Activated B cell treated with CpG ODN at 0.5 μM for 24 hours (primary cell): ENCODE results near the gene TMEM63A. TPM values are rescaled to one million over a fixed set of nuclear protein-coding genes. Genes with fewer than 3 reads are reported as not detected.

Experiments used
- ATAC-seq: fragments of 200-7000 bp; cut with Tn5 transposase; one replicate; pipeline ENCODE4 v1.10.0; 2021; ENCODE audit warnings: low read depth, mild to moderate bottlenecking, moderate library complexity
- CTCF ChIA-PET: fragments of 350-600 bp; sonication (Branson Sonifier 250); formaldehyde crosslinking; loops from one replicate; lab custom pipeline; 2021; ENCODE audit warnings: antibody characterized with exemption; lab: Charles Lee
- POLR2A ChIA-PET: fragments of 350-600 bp; sonication (Branson Sonifier 250); formaldehyde crosslinking; loops from one replicate; lab custom pipeline; 2021; ENCODE audit warnings: antibody characterized with exemption; lab: Charles Lee
- DNase-seq: peaks from one replicate; pipeline ENCODE4 v3.0.0; 2022
- H3K27ac Mint-ChIP-seq: one replicate; pipeline ENCODE4 v1.8.0; 2020; ENCODE audit warnings: mixed read lengths
- H3K27me3 Mint-ChIP-seq: one replicate; pipeline ENCODE4 v1.8.0; 2021; ENCODE audit warnings: mixed read lengths
- H3K36me3 Mint-ChIP-seq: one replicate; pipeline ENCODE4 v1.8.0; 2021; ENCODE audit warnings: low read depth, mixed read lengths
- H3K4me1 Mint-ChIP-seq: one replicate; pipeline ENCODE4 v1.8.0; 2021; ENCODE audit warnings: mixed read lengths
- H3K4me3 Mint-ChIP-seq: one replicate; pipeline ENCODE4 v1.8.0; 2020; ENCODE audit warnings: mild to moderate bottlenecking, mixed read lengths
- H3K9me3 Mint-ChIP-seq: one replicate; pipeline ENCODE4 v1.8.0; 2020; ENCODE audit warnings: mixed read lengths
- intact Hi-C: fragments of 100-400 bp; cut with micrococcal nuclease; formaldehyde crosslinking; loops from one replicate; pipeline ENCODE4 v1.15.1; 2024
- total RNA-seq: library from RNA; stranded (reverse); gene quantifications from 2 replicates; pipeline ENCODE4 v1.2.3, GENCODE V29; 2022
- TF ChIP-seq, protein P1 (sequence below): fragments of 200-600 bp; IDR thresholded peaks from one replicate; pipeline ENCODE4 v1.8.0; 2022; ENCODE audit warnings: antibody characterized with exemption, mild to moderate bottlenecking

The TMEM63A gene
- total RNA-seq, 1 donor from 2014 or later: 74.5 TPM

DNA sequence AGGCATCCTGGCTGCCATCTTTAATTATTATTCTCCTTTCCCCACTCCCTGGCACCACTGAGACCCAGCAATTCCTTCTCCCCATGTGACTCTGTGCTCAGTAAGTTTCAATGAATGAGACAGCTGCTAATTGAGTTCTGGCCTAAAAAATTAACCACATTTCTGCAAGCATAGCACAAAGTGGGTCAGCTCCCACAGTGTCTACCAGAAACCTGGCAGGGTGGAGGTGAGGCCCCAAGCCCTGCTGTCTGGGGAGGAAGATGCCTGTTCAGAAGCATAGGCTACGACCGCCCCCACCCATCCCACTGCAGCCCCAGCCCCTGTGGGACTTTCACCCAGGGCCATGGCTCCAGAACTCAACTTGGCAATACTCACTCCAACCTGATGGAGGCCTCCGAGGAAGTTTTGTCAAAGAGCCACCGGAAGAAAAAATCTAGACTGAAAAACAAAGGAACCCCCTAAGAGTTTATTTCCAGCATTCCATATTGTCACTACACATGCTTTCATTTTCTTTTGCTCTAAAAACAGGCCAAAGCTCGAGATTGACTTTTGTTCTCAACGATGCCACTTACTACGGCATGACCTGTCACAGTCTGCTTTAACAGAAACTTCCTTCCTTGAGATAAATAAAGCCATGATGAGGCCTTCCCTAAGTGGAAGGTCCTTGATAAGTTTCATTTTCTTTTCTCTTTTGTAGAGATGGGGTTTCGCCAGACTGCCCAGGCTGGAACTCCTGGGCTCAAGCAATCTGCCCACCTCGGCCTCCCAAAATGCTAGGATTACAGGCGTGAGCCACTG, 26.5 kb downstream of the TMEM63A start:
- DNase-seq (no peak), ATAC-seq (no peak)
- H3K4me1 Mint-ChIP-seq: peaks cover 34% of the 10 kb centered on the region
- H3K4me3 Mint-ChIP-seq: no peak overlapping the region
- peaks cover 90% of the 10 kb centered on the region for H3K36me3 Mint-ChIP-seq
- TF ChIP-seq, protein P1, sequence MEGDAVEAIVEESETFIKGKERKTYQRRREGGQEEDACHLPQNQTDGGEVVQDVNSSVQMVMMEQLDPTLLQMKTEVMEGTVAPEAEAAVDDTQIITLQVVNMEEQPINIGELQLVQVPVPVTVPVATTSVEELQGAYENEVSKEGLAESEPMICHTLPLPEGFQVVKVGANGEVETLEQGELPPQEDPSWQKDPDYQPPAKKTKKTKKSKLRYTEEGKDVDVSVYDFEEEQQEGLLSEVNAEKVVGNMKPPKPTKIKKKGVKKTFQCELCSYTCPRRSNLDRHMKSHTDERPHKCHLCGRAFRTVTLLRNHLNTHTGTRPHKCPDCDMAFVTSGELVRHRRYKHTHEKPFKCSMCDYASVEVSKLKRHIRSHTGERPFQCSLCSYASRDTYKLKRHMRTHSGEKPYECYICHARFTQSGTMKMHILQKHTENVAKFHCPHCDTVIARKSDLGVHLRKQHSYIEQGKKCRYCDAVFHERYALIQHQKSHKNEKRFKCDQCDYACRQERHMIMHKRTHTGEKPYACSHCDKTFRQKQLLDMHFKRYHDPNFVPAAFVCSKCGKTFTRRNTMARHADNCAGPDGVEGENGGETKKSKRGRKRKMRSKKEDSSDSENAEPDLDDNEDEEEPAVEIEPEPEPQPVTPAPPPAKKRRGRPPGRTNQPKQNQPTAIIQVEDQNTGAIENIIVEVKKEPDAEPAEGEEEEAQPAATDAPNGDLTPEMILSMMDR: no peak
- H3K9me3 Mint-ChIP-seq: no peaks in the 10 kb centered on the region
- intact Hi-C loops: no loop called here
- H3K27ac Mint-ChIP-seq: peak overlapping the region; percentile 75
- ChIA-PET POLR2A (interaction anchor here (0.5 to 1.8 kb wide), 5 partner anchors 26 to 551 kb away, joined by 3 to 7 read pairs (median 5); partner anchors contain the start of genes PYCR2, SRP9 and TMEM63A), CTCF (no interaction called here)
- no peaks in the 10 kb centered on the region for H3K27me3 Mint-ChIP-seq

DNA sequence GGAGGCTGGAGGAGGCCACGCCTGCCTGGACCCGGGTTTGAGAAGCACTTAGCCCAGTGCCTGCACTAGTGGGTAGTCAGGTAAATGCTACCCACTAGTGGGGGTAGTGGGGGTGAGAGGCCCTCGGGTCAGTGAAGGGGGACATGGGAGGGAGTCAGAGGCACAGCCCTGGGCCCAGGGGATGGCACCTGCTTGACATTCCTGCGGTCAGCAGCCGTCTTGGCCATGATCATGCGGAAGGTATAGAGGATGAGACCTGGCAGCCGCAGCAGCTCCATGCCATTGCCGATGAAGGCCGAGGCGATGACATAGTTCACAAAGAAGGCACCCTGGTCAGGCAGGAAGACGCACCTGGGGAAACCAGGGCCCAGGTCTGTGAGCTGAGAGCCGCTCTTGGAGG, 28.7 kb downstream of the TMEM63A start:
- ATAC-seq (no peak), DNase-seq (no peak)
- TF ChIP-seq, protein P1: no peak
- Mint-ChIP-seq H3K27me3 (no peaks in the 10 kb centered on the region), H3K9me3 (no peaks in the 10 kb centered on the region), H3K27ac (peak overlapping the region; percentile 89), H3K36me3 (peaks cover 76% of the 10 kb centered on the region), H3K4me1 (peaks cover 57% of the 10 kb centered on the region), H3K4me3 (no peak overlapping the region)
- ChIA-PET CTCF (interaction anchor here (0.6 kb wide), 1 partner anchor 12 kb away, joined by 3 read pairs; no protein-coding TSS in a partner anchor), POLR2A (no interaction called here)
- intact Hi-C loops: no loop called here

DNA sequence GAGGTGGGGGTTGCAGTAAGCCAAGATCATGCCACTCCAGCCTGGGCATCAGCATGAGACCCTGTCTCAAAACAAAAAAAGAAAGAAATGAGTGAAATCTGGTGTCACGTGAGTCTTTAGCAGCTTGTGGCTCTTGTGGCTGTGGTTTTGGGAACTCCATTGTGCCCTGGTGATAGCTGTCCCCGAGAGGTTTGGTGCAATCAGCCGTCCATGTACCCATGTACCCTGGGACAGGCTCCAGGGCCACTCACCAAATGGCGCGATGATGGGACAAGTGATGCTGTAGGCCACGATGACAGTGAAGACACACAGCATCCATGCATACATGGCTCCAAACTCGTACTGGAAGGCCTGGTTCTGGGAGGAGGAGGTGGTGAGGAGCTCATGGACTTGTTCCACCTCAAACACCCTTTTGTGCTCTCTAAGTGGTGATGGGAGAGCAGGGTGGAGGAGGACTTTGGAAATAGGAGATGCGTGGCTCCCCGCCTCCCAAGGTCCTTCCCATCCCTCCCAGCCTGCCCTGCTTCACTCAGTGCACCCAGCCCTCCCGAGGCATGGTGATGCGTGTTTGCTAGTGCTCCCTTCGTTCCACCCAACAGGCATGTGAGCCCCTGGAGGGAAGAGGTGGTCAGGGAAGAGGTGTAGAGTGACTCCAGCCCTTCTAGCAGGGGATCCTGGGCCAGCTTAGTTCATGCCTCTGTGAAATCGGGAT, 29.6 kb downstream of the TMEM63A start:
- Mint-ChIP-seq H3K36me3 (peaks cover 68% of the 10 kb centered on the region), H3K9me3 (no peaks in the 10 kb centered on the region), H3K27me3 (no peaks in the 10 kb centered on the region), H3K27ac (peak overlapping the region; percentile 89), H3K4me3 (peak overlapping the region; percentile 28), H3K4me1 (peaks cover 66% of the 10 kb centered on the region)
- TF ChIP-seq, protein P1: no peak
- POLR2A ChIA-PET: interaction anchor here (0.7 to 2.0 kb wide), 5 partner anchors 29 to 75 kb away, joined by 3 to 15 read pairs (median 6); partner anchors contain the start of genes PYCR2, SRP9 and TMEM63A
- DNase-seq (no peak), ATAC-seq (no peak)
- CTCF ChIA-PET: interaction anchor here (1.8 kb wide), 1 partner anchor 30 kb away, joined by 5 read pairs; no protein-coding TSS in a partner anchor
- intact Hi-C loops: no loop called here

DNA sequence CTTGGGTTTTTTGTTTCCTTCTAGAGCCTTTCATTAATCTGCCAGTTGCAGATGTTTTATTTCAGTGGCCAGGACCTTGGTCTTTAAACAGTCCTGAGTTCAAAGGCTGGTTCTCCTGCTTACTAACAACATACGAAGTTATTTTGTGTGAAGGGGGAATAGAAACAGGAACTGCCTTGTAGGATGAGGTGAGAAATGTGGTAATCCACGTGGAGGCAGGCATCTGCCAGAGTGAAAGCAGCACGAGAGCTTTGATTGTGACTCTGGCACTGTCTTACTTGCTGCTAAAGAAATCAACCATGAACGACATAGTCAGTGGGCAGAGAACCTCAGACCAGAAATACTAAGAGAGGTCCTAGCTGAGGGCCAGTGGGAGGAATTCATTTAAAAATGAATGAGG, 30.4 kb downstream of the TMEM63A start:
- intact Hi-C loops: no loop called here
- H3K36me3 Mint-ChIP-seq: peaks cover 67% of the 10 kb centered on the region

More for the DNA sequence above, 30.4 kb downstream of the TMEM63A start:
- Mint-ChIP-seq H3K9me3 (no peaks in the 10 kb centered on the region), H3K27ac (peak overlapping the region; percentile 89), H3K4me3 (no peak overlapping the region), H3K4me1 (peaks cover 73% of the 10 kb centered on the region), H3K27me3 (no peaks in the 10 kb centered on the region)
- DNase-seq (no peak), ATAC-seq (peak; percentile 18)
- CTCF ChIA-PET: interaction anchor here (1.8 kb wide), 1 partner anchor 31 kb away, joined by 5 read pairs; no protein-coding TSS in a partner anchor
- TF ChIP-seq, protein P1: no peak
- POLR2A ChIA-PET: interaction anchor here (1.1 to 2.0 kb wide), 4 partner anchors 30 to 74 kb away, joined by 3 to 15 read pairs (median 6); partner anchors contain the start of genes PYCR2, SRP9 and TMEM63A
